Parathyroid adenoma (tissue), 2 donors: Measurements from ENCODE around the gene KRT24.
A peak's percentile ranks its signal among the peaks of the same experiment; 100 is the strongest.

Experiments
- H2AFZ ChIP-seq: fragments of 300-600 bp; sonication (generic); one replicate; pipeline ENCODE4 v1.7.0; 2017; ENCODE audit warnings: antibody characterized with exemption, mild to moderate bottlenecking
- H3K27ac ChIP-seq: fragments of 300-600 bp; sonication (generic); one replicate; pipeline ENCODE4 v1.7.0; 2017
- H3K27me3 ChIP-seq: fragments of 300-600 bp; sonication (generic); one replicate; pipeline ENCODE4 v1.7.0; 2017; ENCODE audit warnings: low read length; ENCODE audit not compliant: control insufficient read depth, insufficient read depth
- H3K36me3 ChIP-seq: fragments of 300-600 bp; sonication (generic); one replicate; pipeline ENCODE4 v1.7.0; 2017; ENCODE audit warnings: low read length; ENCODE audit not compliant: control insufficient read depth, insufficient read depth
- H3K4me1 ChIP-seq: fragments of 300-600 bp; sonication (generic); one replicate; pipeline ENCODE4 v1.7.0; 2017; ENCODE audit warnings: control low read depth
- H3K4me2 ChIP-seq: fragments of 300-600 bp; sonication (generic); one replicate; pipeline ENCODE4 v1.7.0; 2017; ENCODE audit warnings: low read length
- H3K4me3 ChIP-seq: fragments of 300-600 bp; sonication (generic); one replicate; pipeline ENCODE4 v1.7.0; 2017; ENCODE audit warnings: low read depth, low read length
- H3K79me2 ChIP-seq: fragments of 300-600 bp; sonication (generic); one replicate; pipeline ENCODE4 v1.7.0; 2017; ENCODE audit warnings: control low read depth
- H3K9ac ChIP-seq: fragments of 300-600 bp; sonication (generic); one replicate; pipeline ENCODE4 v1.7.0; 2017; ENCODE audit warnings: mild to moderate bottlenecking
- H3K9me3 ChIP-seq: fragments of 300-600 bp; sonication (generic); one replicate; pipeline ENCODE4 v1.7.0; 2017; ENCODE audit warnings: low read length; ENCODE audit not compliant: control insufficient read depth
- CTCF ChIP-seq: fragments of 300-600 bp; sonication (generic); IDR thresholded peaks from one replicate; pipeline ENCODE4 v1.7.0; 2017; ENCODE audit warnings: antibody characterized with exemption, mild to moderate bottlenecking
- donor health status: primary hyperparathyroidism.

KRT24 gene

DNA sequence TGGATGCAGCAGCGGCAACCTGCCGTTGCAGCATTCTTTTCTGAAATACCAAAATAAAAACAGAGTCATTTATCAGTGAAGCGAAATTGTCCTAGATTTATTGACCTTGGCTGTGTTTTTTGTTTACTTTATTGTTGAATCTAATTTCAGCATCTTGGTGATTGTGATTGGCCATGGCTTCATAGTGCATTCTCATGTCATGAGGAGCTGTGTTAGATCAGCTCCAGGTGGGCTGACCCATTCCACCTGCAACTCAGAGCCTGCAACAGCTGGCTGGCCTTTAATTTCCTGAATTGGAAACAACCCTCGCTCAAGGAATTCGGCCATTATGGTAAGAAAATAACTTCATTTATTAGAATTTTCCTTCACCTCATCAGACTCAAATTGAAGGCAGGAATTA lies 16.4 kb downstream of the KRT24 start:
- H3K27me3 ChIP-seq = no peaks in the 10 kb centered on the region
- no peak overlapping the region for H2AFZ ChIP-seq
- no peak overlapping the region for H3K4me3 ChIP-seq
- H3K36me3 ChIP-seq = no peaks in the 10 kb centered on the region
- H3K9me3 ChIP-seq = no peaks in the 10 kb centered on the region
- H3K9ac ChIP-seq = no peak overlapping the region
- H3K79me2 ChIP-seq = no peaks in the 10 kb centered on the region
- no peak for TF ChIP-seq CTCF
- H3K4me2 ChIP-seq = no peak overlapping the region
- no peaks in the 10 kb centered on the region for H3K4me1 ChIP-seq
- H3K27ac ChIP-seq = no peak overlapping the region

GRCh38 chr17:40686192-40686591 lies 17.4 kb downstream of the KRT24 start:
- Histone ChIP-seq H3K9ac (no peak overlapping the region), H3K9me3 (no peaks in the 10 kb centered on the region), H3K36me3 (no peaks in the 10 kb centered on the region), H3K4me1 (no peaks in the 10 kb centered on the region), H3K27ac (no peak overlapping the region), H3K4me2 (peak overlapping the region; percentile 2), H3K27me3 (no peaks in the 10 kb centered on the region), H3K79me2 (no peaks in the 10 kb centered on the region), H3K4me3 (no peak overlapping the region), H2AFZ (no peak overlapping the region)
- TF ChIP-seq CTCF = no peak

DNA sequence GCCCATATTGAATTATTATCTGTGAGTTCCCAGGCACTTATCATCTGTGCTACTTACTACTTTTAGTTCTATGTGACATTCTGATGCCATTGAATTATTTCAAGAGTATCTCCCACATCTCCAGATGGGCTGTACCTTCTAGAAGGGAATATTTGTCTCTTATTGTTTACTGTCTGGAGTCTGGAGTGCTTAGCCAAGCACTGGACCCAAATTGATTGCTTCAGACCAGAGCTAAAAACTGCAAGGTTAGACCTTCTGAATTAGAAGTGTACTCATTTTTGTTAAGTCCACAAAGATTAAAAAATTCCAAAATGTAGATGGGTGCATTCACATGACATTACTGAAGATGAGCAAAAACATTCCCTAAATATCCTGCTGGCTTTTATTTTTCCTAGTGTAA lies 22.6 kb downstream of the KRT24 start:
- Histone ChIP-seq H3K9ac (no peak overlapping the region), H3K4me2 (no peak overlapping the region), H2AFZ (no peak overlapping the region), H3K27ac (no peak overlapping the region), H3K27me3 (no peaks in the 10 kb centered on the region), H3K79me2 (no peaks in the 10 kb centered on the region), H3K4me3 (no peak overlapping the region), H3K9me3 (no peaks in the 10 kb centered on the region), H3K36me3 (no peaks in the 10 kb centered on the region), H3K4me1 (no peaks in the 10 kb centered on the region)
- TF ChIP-seq CTCF = no peak

GRCh38 chr17:40679523-40679907 lies 24.0 kb downstream of the KRT24 start:
- Histone ChIP-seq H3K9ac (no peak overlapping the region), H3K4me1 (no peaks in the 10 kb centered on the region), H3K79me2 (no peaks in the 10 kb centered on the region), H3K4me2 (no peak overlapping the region), H3K9me3 (no peaks in the 10 kb centered on the region), H3K4me3 (no peak overlapping the region), H3K27me3 (no peaks in the 10 kb centered on the region), H3K36me3 (no peaks in the 10 kb centered on the region), H3K27ac (no peak overlapping the region), H2AFZ (no peak overlapping the region)
- TF ChIP-seq CTCF = no peak

GRCh38 chr17:40678902-40679522 lies 24.5 kb downstream of the KRT24 start:
- Histone ChIP-seq H3K9ac (no peak overlapping the region), H3K27ac (no peak overlapping the region), H3K36me3 (no peaks in the 10 kb centered on the region), H3K79me2 (no peaks in the 10 kb centered on the region), H3K4me3 (no peak overlapping the region), H3K27me3 (no peaks in the 10 kb centered on the region), H3K4me1 (no peaks in the 10 kb centered on the region), H2AFZ (no peak overlapping the region), H3K4me2 (no peak overlapping the region), H3K9me3 (no peaks in the 10 kb centered on the region)
- no peak for TF ChIP-seq CTCF
